HG02759 (cell line): ENCODE measurements around the gene MYO1A.
"Not testable (repeated sequence)": the region's sequence is repeated elsewhere in the genome, so short reads cannot be mapped to it uniquely, and the experiment has no call there.

Source experiments
- ATAC-seq: cut with Tn5 transposase; IDR thresholded peaks from one replicate; pipeline ENCODE4 v1.9.1; 2021; ENCODE audit warnings: mild to moderate bottlenecking, moderate library complexity; ENCODE audit not compliant: unreplicated experiment

Gene MYO1A

DNA sequence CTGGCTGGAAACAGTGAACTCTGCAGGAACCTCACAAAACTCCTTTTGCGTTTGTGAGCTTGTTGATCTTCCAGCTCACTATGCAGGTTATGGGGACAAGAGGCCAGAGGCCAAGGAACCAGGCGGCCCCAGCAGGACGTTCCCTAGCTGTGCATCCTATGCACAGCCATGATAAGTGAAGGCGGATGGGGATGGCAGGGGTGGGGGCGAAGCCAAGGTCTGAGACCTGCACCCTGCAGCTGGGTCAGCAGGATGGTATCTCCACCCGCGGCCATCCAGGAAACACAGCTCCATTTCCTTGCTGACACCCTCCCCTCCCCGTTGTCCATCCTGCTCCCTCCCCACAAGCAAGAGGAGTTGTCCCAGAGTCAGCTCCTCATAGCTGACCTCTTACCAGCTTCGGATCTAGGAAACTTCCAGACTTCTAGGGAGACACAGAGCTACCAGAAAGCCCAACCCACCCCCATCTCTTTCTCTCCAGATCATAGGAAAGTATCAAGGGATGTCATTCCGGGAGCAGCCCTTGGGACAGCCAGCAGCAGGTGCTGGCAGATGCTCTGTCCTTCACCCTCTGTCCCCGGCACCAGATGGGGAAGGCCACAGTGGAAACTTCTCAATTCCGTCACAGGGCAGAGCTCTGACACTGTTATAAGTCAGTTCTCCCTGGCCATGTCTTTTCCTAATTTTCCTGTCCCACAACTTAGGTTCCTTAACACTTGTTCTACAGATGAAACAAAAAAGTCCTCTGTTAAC, 53.0 kb downstream of the MYO1A start:
- ATAC-seq, result no peak

DNA sequence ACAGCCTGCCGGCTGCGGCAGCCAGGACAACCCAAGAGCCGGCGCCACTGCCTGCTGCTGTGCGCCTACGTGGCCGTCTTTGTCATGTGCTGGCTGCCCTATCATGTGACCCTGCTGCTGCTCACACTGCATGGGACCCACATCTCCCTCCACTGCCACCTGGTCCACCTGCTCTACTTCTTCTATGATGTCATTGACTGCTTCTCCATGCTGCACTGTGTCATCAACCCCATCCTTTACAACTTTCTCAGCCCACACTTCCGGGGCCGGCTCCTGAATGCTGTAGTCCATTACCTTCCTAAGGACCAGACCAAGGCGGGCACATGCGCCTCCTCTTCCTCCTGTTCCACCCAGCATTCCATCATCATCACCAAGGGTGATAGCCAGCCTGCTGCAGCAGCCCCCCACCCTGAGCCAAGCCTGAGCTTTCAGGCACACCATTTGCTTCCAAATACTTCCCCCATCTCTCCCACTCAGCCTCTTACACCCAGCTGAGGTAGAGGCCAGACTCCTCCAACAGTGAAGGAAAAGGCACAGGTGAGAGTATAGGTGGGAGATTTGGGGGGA, 53.9 kb downstream of the MYO1A start:
- no peak for ATAC-seq

DNA sequence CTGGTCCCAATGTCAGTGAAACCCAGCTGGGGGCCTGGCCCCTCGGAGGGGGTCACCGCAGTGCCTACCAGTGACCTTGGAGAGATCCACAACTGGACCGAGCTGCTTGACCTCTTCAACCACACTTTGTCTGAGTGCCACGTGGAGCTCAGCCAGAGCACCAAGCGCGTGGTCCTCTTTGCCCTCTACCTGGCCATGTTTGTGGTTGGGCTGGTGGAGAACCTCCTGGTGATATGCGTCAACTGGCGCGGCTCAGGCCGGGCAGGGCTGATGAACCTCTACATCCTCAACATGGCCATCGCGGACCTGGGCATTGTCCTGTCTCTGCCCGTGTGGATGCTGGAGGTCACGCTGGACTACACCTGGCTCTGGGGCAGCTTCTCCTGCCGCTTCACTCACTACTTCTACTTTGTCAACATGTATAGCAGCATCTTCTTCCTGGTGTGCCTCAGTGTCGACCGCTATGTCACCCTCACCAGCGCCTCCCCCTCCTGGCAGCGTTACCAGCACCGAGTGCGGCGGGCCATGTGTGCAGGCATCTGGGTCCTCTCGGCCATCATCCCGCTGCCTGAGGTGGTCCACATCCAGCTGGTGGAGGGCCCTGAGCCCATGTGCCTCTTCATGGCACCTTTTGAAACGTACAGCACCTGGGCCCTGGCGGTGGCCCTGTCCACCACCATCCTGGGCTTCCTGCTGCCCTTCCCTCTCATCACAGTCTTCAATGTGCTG, 54.6 kb downstream of the MYO1A start:
- ATAC-seq, result no peak

DNA sequence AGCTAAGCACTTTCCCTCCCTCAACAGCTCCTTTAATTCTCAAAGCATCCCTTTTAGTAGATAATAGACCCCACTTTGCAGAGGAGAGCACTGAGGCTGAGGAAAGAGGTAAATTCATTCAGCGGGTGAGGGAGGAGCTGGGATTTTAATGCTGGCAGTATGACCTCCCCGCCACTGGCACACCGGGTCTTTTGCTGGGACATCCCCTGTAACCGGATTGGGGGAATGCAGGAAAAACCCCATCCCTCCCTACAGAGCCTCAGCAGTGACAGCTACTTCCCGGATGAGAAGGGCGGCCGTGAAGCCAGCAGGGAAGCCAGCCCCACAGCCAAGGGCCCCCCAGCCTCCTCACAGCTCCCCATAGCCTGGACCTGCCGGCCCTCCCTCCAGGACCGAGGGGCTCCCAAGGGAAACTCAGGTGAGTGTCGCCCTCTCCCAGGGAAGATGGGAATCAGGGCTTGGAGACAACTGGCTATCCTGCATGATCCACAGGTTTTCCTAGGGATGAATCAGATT, 55.6 kb downstream of the MYO1A start:
- ATAC-seq, result no peak

DNA sequence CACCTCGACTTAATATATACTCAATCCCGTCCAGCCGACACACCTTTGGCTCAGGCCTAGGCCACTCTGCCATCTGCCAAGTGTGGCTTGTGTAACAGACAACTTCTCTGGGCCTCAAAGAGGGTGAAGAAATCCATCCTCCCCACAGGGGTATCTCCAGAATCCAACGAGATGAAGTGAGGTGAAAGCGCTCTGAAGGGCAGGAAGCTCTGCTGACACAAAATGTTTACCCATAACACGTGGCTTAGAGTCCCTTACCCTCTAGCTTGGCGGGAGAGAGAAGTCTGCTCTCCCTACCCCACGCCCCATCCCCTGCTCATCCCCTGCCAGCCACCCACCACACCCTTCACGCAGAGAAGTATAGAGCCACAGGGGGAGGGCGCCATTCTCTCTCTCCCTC, 56.6 kb downstream of the MYO1A start:
- ATAC-seq, result no peak

DNA sequence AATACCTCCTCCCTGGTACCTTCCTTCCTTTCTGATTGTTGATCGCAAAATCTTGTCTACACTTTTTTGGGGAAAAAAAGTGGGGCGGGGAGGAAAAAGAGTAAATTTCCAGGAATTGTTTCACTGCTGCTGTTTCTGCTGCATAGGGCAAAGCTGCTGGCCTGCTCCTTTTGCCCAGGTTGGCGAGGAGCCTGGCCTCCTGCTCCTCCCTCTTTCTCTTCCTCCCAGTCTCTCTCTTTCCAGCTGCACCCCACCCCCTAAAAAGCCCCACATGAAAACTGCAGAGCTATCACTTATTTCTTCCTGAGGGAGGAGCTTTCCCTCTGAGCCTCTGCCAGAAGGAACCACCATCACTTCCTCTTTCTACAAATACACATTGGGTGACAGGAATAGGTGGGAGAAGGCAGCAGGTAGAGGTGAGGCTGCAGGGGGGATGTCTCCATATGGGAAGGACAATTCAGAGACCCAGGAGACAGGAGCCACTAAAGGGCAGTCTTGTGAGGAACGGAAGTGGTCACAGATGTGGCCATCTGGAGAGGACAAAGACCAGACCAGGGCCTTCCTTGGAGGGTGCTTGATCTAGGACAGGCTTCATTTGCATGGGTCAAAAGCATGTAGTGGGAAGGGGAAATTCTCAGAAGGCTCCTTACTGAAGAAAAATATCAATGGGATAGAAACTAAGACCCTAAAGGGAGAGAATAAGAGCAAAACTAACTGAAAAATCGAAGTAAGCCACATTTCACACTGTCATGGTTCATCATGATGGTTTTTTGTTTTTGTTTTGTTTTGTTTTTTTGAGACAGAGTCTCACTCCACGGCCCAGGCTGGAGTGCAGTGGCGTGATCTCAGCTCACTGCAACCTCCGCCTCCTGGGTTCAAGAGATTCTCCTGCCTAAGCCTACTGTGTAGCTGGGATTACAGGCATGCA, 58.3 kb downstream of the MYO1A start:
- no peak for ATAC-seq

DNA sequence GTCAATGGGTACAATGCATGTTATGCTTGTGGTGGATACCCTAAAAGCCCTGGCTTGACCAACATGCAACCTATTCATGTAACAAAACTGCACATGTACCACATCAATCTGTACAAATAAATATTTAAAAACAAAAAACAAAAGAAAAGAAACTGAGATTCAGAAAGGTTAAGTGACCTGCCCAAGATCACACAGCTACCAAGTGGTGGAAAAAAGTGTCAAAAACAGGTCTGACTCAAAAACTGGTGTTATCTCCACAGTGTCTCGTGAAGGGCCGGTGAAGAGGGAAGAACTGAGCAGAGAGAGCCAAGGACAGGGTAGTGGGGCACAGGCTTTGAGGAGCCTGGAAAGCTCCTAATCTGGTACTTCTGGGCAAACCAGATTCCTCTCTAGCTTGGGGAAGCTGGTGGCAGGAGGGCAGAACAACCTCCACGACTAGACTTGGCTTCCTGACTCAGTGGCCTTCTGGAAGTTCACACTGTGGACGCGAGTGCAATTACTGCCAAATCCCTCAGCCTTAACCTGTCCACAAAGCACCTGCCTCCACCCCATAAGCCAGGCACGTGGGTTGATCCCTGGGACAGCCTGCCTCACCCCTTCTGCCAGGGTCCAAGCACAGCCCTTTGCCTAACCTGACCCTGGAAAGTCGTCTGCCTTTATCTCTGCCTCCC, 59.1 kb downstream of the MYO1A start:
- no peak for ATAC-seq

DNA sequence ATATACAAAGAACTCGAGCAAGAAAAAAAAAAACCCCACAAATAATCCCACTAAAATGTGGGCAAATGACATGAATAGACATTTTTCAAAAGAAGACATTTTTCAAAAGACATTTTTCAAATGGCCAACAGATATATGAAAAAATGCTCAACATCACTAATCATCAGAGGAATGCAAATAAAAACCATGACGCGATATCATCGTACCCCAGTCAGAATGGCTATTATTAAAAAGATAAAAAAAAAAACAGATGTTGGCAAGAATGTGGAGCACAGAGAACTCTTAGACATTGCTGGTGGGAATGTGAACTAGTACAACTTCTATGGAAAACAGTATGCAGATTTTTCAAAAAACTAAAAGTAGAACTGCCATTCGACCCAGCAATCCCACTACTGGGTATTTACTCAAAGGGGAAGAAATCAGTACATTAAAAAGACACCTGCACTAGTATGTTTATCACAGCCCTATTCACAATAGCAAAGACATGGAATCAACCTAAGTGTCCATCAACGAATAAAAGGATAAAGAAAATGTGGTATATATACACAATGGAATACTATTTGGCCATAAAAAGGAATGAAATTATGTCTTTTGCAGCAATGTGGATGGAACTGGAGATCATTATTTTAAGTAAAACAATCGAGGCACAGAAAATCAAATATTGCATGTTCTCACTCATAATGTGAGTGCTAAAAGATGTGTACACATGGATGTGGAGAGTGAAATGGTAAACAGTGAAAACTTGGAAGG, 59.9 kb downstream of the MYO1A start:
- ATAC-seq, result no peak

DNA sequence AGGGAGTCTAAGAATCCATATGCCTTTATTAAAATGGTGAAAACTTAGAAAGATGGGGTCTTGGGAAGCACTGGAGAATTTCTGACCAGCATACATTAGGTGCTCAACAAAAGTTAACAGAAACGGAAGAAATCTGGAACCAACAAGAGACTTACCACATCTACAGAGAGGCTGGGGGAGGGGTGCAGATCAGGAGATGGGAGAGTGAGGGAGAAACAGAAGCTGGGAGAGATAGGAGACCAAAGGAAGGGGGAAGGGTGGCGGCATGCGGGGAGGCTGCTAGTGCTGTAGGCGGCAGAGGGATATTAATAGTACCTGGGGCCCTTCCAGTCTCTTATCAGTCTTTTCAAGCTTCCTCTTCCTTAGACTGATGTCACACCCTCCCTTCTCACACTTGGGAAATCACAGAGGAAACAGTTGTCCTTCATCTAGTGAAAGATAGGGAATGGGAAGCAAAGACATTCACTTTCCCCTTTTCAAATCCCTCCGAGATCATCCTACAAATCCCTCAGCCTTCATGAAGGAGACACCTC, 61.7 kb downstream of the MYO1A start:
- ATAC-seq, result no peak

DNA sequence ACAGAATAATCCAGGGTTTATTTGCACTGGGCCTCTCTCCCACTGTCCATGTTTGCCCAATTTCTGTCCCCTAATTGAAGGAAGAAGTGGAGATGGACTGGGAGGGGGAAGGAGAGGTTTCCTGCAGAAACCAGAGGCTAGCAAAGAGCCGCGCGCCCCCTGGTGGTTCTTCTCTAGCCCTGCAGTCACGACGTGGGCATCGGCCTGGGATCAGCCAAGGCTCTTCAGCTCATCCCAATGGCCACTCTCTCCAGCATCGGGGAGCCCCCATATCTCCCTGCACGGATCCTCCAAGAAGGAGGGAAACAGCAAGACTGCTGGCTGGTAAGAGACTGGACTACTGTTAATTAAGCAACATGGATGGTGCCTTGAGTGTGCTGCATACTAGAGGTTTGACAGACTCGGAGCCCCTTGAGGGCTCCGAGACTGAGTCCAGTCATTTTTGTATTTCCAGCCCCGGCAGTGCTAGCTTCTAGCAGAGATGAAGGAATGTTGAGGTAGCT, 62.3 kb downstream of the MYO1A start:
- peak; percentile 59 for ATAC-seq

DNA sequence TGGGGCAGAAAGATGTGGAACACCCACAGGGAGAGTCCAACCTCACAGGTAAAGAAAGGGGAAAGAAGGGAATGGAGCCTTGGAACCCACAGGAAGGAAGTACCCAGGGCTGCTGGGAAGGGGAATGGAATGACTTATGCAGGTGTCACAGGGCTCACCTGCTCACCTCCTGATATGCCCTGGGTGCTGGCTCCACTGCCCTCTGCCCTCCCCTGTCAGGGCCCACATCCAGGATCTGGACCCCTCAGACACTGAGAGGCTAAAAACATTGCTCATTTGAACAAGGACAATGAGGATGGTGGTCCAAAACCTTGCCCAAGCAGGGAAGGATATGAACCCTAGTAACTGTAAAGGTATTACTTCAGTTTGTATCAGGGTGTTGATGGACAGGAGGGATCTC, 62.9 kb downstream of the MYO1A start:
- no peak for ATAC-seq

DNA sequence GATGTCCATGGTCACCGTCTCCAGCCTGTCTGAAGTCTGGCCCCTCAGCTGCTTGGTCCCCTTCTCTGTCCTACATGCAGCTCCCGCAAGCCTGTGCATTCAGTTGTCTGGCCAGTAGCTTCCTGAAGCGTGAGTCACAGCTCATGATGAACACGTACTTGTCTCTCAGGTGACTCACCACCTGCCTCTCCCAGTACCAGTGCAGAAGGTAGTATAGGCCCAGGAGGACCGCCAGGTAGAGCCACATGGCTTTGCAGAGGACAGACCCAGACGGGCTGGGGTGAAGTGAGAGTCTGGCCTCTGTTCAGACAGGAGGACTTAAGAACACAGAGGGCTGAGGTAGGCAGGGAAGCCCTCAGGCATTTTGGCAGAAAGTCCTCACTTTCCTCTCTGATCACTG, 64.2 kb downstream of the MYO1A start:
- ATAC-seq, result not testable (repeated sequence)

DNA sequence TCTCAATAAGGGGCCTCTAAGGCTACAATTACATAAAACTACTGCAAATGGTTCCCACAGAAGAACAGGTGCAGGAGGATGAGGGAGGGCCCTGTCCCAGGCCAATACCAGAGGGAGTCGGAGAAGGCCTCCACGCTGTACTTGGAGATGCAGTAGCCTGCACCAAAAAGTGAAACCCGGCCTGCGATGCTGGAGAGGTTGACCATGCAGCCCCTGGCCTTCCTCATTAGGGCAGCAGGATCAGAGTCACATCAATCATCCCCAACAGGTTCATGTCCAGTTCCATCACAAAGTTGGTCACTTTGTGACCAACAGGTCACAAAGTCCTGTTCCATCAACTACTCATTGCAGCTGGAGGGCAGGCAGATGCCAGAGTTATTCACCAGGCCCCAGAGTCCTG, 66.5 kb downstream of the MYO1A start:
- ATAC-seq, result no peak

DNA sequence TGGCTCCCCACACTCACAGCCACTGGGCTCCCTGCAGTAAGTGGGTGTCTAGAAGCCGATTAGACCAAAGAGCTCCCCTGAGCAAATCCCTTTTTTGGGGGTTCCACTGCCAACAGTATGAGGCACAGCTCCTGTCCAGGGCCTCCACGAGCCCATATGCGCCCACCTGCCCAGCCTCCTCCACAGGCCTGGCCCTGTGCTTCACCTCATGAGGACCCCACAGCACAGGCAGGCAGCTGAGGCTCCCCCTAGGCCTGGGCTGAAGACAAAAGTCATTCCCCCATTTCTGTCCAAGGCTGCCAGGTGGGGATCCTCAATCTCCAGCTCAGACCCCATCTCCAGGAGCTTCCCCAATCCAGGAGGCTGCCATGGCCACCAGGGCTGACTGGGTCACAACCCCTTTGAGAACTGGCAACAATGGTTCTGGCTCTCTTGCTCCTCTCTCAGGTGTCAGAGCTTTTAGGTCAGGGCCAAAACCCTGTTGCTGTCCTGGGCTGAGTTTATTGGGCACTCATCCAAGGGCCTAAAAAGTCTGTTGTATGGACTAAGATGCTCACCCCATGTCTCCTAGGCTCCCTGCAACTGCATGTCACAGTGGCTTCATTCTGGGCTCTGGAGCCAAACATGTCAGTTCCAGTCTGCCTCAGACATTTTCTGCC, 67.2 kb downstream of the MYO1A start:
- ATAC-seq, result not testable (repeated sequence)

DNA sequence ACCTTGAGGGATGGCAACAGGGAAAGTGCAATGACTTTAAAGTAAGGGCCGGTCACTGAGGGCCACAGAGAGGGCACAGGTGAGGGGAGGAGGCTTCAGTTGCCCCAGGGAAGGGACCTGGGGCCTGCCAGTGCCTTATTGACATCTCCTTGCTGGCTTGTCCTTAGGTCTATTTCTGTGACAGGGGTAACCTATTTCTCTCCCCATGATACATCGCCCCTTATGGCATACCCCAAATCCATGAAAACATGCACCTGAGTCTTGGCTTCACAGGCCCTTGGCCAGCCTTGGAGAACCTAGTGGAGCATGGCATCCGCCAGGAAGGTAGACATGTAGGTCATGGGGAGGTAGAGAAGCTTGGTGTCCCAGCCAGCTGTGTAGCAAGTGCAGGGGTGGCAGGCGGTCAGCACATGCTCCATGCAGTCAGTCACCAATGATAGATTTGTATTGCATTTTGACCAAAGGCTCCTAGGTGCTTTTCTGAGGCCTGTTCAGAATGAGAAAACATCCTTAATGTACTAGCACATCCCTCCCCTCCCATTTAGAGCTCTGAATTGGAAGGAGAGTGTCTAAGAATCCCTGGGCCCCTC, 68.9 kb downstream of the MYO1A start:
- ATAC-seq, result no peak

DNA sequence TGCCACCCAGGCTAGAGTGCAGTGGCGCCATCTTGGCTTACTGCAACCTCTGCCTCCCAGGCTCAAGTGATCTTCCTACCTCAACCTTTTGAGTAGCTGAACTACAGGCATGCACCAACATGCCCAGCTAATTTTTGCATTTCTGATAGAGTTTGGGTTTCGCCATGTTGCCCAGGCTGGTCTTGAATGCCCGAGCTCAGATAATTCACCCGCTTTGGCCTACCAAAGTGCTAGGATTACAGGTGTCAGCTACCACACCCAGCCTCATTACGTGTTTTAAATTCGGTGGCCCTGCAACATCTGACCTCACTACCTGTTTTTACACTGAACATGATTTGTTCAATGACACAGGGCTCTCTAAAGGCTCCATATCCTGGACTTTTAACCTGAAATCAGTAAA, 69.7 kb downstream of the MYO1A start:
- ATAC-seq, result no peak

DNA sequence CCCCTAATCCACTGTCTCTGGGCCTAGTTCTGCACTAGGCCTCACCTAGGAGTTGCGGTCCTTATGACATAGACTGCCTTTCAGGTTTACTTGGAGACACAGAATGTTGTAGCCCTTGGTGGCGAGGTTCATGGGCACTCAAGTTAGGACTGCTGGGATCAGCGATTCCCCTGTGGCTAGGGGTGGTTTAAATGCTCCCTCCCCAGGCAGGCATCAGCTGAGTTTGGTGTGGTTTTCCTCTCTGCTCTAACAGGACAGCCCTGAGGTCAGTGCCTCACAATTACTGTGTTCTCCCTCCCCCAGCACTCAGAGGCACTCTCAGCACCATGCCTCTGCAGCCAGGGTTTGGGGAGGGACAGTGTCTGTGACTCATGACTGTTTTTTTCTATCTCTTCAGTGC, 70.3 kb downstream of the MYO1A start:
- no peak for ATAC-seq
